A673 (cell line): Measurements from ENCODE around the gene CAMSAP1.

Source experiments
- CTCF ChIP-seq: fragments of 300-800, 200-600 bp; sonication (generic); conservative IDR thresholded peaks from 2 replicates; pipeline ENCODE4 v1.5.1; 2017; ENCODE audit warnings: low read depth, mild to moderate bottlenecking, antibody characterized with exemption, low read length, moderate library complexity, mixed read lengths
- EZH2 ChIP-seq: fragments of 200-600 bp; sonication (generic); IDR thresholded peaks from 2 replicates; pipeline ENCODE4 v1.6.1; 2017; ENCODE audit warnings: borderline replicate concordance, low read depth, mild to moderate bottlenecking, mixed read lengths, antibody characterized with exemption, low read length; ENCODE audit not compliant: poor library complexity, severe bottlenecking

GRCh38 chr9:135850737-135851136 lies 56.6 kb downstream of the CAMSAP1 start:
- TF ChIP-seq CTCF (no peak), EZH2 (no peak)
